Measurements from ENCODE around the gene KANK2. TPM values are rescaled to one million over a fixed set of nuclear protein-coding genes. Genes with fewer than 3 reads are reported as not detected.
"Not testable (repeated sequence)": the region's sequence is repeated elsewhere in the genome, so short reads cannot be mapped to it uniquely, and the experiment has no call there.

KANK2 gene
- total and polyA plus RNA-seq, 2 donors, result 183 to 819 TPM

DNA sequence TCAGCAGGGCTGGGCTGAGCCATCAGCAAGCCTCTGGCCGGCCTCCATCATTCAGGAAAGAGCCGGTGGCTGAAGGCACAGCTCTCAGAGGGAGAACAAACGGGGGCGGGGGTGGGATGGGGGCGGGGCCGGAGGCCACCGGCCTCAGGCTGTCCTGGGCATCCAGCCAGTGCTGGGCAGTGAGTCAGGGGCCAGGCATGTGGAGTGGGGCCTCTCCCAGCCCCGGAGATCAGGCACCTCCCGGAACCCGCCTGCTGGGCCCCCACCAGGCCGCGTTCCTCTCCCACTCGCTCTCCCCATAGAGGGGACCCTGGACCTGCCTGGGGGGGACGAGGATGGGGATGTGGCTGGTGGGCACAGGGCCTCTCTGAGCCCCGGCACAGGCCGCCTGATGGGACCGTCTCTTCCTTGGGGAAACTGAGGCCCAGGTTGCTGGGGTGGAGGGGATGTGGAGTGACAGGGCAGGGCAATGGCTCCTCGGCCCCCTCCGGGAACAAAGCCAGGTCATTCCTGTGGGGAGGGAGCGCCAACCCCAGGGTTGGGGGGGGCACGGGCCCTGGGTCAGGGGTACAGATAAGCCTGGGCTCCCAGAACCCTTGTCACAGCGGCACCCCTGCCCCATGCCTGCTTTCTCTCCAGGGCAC lies 54.7 kb downstream of the KANK2 start:
- no peak for DNase-seq (ENCODE audit: extremely low spot score)
- no peaks in the 10 kb centered on the region for H3K36me3 ChIP-seq (ENCODE audit: insufficient read depth)
- 8% methylated on average over 22 of the region's 22 CpGs for WGBS
- no peak overlapping the region for H3K4me3 ChIP-seq (ENCODE audit: low read depth, low read length)
- peak overlapping the region; percentile 94 for H3K27ac ChIP-seq (ENCODE audit: low read depth)
- peaks cover 3% of the 10 kb centered on the region for H3K4me1 ChIP-seq (ENCODE audit: insufficient read depth)

DNA sequence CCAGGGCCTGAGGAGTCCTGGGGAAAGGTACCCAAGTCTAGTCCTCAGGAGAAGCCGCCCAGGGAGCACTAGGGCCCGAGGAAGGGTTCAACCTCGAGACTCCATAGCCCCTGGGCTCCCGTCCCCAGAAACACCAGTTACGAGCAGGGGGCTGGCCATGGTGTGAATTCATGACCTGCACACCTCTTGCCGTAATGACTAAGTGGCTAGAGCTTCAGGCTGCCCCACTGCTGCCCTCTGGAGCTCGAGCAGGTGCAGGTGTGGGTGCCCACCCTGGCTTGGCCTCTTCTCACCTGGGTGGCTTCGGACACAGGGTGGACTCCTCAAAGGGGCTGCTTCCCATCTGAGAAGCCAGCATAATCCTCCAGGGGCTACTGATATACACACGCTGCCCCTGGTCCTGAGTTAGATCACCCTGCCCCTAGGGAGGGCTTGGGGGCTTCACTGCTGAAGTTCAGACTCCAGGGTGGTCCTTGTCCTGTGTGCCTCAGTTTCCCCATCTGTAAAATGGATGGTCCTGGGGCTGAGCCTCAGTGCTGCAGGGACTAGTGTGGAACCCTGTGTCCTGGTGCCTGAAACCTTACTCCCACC lies 55.3 kb downstream of the KANK2 start:
- no peak for DNase-seq (ENCODE audit: extremely low spot score)
- 49% methylated on average over 9 of the region's 9 CpGs for WGBS
- Histone ChIP-seq H3K27ac (ENCODE audit: low read depth) (peak overlapping the region; percentile 13), H3K4me1 (ENCODE audit: insufficient read depth) (peaks cover 3% of the 10 kb centered on the region), H3K36me3 (ENCODE audit: insufficient read depth) (no peaks in the 10 kb centered on the region), H3K4me3 (ENCODE audit: low read depth, low read length) (no peak overlapping the region)

DNA sequence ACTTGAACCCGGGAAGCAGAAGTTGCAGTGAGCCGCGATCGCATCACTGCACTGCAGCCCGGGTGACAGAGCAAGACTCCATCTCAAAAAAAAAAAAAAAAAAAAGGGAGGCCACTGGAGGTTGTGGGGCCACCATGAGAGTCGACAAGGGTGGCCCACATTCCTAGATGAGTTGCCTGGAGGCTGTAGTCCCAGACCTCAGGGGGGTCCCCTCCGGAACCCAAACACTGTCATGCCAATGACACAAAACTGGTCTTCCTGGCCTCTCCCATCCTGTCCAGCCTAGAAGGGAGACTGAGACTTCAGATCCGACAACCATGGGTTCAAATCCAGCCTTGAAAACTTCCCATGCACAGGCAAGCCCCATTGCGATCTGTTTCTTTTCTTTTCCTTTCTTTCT lies 56.4 kb downstream of the KANK2 start:
- DNase-seq (ENCODE audit: extremely low spot score), result no peak
- Histone ChIP-seq H3K4me3 (ENCODE audit: low read depth, low read length) (no peak overlapping the region), H3K36me3 (ENCODE audit: insufficient read depth) (no peaks in the 10 kb centered on the region), H3K4me1 (ENCODE audit: insufficient read depth) (peaks cover 3% of the 10 kb centered on the region), H3K27ac (ENCODE audit: low read depth) (no peak overlapping the region)
- 93% methylated on average over 9 of the region's 9 CpGs for WGBS

DNA sequence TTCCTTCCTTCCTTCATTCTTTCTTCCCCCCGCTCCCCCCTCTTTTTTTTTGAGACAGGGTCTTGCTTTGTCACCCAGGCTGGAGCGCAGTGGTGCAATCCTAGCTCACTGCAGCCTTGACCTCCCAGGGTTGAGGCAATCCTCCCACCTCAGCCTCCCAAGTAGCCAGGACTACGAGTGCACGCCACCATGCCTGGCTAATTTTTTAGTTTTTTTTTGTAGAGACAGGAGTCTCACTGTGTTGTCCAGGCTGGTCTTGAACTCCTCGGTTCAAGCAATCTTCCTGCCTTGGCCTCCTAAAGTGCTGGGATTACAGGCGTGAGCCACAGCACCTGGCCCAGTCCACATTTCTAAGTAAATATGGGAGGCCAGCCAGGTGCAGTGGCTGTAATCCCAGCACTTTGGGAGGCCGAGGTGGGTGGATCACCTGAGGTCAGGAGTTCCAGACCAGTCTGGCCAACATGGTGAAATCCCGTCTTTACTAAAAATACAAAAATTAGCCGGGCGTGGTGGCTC lies 57.3 kb downstream of the KANK2 start:
- H3K36me3 ChIP-seq (ENCODE audit: insufficient read depth); H3K4me1 ChIP-seq (ENCODE audit: insufficient read depth); DNase-seq (ENCODE audit: extremely low spot score); H3K4me3 ChIP-seq (ENCODE audit: low read depth, low read length): not testable (repeated sequence)
- WGBS, result 76% methylated on average over 10 of the region's 10 CpGs
- H3K27ac ChIP-seq (ENCODE audit: low read depth), result peak overlapping the region; percentile 98

DNA sequence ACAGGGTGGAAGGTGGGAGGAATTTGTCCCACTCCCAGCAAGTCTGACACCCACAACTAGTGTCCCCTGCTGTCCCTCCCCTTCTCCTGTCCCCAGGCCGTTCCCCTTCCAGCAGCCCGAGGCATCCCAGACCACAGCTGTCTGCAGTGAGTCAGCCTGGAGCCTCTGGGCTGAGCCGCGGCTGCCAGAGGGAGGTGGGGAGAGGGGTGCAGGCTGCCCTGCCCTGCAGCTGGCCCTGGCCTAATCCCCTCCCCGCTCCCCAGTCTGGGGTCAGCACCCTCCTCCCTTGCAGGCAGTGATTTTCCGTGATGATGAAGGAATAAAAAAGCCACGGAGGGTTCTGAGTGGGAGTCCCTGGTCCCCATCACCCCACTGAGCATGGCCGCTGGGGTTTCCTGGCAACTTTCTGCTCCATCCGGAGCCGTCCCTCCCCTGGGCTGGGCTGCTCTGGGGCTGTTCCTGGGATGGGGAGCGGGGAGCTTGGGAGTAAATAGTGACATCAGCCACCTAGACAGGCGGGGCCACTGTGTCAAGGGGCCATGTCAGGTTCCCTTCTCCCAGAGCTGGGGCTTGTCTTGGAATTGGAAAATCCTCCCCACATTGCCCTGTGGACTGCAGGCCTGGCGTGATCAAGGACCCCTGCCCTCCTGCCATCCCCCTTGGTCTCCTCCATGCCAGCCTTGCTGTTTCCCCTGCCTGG lies 58.6 kb downstream of the KANK2 start:
- peak overlapping the region; percentile 98 for H3K27ac ChIP-seq (ENCODE audit: low read depth)
- peaks cover 3% of the 10 kb centered on the region for H3K4me1 ChIP-seq (ENCODE audit: insufficient read depth)
- H3K4me3 ChIP-seq (ENCODE audit: low read depth, low read length), result no peak overlapping the region
- no peaks in the 10 kb centered on the region for H3K36me3 ChIP-seq (ENCODE audit: insufficient read depth)
- no peak for DNase-seq (ENCODE audit: extremely low spot score)
- 8% methylated on average over 13 of the region's 13 CpGs for WGBS

DNA sequence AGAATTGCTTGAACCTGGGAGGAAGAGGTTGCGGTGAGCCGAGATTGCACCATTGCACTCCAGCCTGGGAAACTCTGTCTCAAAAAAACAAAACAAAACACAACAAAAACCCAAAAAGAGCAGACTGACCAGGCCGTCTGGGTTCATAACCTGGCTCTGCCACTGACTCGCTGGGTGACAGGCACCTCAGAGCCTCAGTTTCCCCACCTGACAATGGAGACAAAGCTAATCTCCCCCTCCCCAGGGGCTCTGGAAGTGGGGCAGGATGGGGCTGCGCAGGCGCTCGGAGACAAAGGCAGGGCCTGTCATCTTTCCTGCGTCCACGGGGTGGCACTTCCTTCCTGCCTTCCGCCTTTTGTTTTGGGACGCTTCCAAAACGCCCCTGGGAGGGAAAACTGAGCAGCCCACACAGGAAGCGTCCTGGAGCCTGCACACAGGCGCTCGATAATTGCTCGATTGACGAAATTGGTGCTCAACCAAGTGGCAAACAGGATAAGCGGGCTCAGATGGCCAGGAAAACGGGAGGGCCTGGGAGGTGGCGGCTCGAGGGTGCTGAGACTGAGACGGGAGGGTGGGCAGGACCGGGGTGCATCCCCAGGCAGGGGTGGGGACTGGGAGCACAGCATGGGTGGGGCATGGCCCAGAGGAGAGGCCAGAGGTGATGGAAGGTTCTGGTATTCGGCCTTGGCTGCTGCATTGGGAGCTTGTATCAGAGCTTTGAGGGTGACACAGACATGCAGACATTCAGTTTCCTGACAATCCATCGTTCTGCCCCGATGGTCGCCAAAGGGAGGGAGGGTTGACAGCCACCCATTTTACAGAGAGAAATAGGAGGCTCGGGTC lies 59.6 kb downstream of the KANK2 start:
- Histone ChIP-seq H3K4me3 (ENCODE audit: low read depth, low read length) (peak overlapping the region; percentile 20), H3K4me1 (ENCODE audit: insufficient read depth) (peaks cover 3% of the 10 kb centered on the region), H3K36me3 (ENCODE audit: insufficient read depth) (no peaks in the 10 kb centered on the region), H3K27ac (ENCODE audit: low read depth) (peak overlapping the region; percentile 53)
- WGBS, result 3% methylated on average over 28 of the region's 28 CpGs
- DNase-seq (ENCODE audit: extremely low spot score), result no peak

DNA sequence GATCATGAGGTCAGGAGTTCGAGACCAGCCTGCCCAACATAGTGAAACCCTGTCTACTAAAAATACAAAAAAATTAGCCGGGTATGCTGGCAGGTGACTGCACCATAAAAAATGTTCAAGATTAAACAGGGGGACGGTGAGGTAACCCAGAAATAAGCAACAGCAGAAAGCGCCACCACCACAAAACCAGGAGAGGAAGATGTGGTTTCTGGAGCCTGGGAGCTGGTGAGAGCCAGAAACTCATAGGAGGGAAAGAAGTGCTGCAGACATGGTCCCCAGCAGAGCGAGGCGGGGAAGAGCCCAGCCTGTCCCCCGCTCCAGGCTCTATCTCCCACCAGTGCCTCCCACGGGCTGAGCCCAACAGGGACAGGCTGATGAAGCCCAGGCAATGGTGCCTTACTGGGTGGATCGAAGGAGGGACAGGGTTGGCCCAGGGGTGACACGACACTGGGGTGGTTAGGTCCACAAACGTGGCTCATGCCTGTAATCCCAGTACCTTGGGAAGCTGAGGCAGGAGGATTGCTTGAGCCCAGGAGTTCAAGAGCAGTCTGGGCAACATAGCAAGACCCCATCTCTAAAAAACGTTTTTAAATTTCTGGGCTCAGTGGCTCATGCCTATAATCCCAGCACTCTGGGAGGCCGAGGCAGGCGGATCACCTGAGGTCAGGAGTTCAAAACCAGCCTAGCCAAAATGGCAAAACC lies 60.8 kb downstream of the KANK2 start:
- peak overlapping the region; percentile 15 for H3K27ac ChIP-seq (ENCODE audit: low read depth)
- no peaks in the 10 kb centered on the region for H3K36me3 ChIP-seq (ENCODE audit: insufficient read depth)
- no peak overlapping the region for H3K4me3 ChIP-seq (ENCODE audit: low read depth, low read length)
- DNase-seq (ENCODE audit: extremely low spot score), result no peak
- WGBS, result 78% methylated on average over 14 of the region's 14 CpGs
- H3K4me1 ChIP-seq (ENCODE audit: insufficient read depth), result peaks cover 3% of the 10 kb centered on the region

DNA sequence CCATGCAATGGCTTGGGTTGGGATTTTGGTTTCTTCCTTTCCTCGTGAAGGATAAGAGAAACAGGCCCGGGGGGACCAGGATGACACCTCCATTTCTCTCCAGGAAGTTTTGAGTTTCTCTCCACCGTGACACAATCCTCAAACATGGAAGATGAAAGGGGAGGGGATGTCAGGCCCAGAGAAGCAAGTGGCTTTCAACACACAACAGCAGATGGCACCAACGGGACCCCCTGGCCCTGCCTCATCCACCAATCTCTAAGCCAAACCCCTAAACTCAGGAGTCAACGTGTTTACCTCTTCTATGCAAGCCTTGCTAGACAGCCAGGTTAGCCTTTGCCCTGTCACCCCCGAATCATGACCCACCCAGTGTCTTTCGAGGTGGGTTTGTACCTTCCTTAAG lies 65.9 kb downstream of the KANK2 start:
- H3K36me3 ChIP-seq (ENCODE audit: insufficient read depth), result no peaks in the 10 kb centered on the region
- WGBS, result 78% methylated on average over 7 of the region's 7 CpGs
- H3K27ac ChIP-seq (ENCODE audit: low read depth), result no peak overlapping the region
- no peak overlapping the region for H3K4me3 ChIP-seq (ENCODE audit: low read depth, low read length)
- H3K4me1 ChIP-seq (ENCODE audit: insufficient read depth), result no peaks in the 10 kb centered on the region
- no peak for DNase-seq (ENCODE audit: extremely low spot score)

DNA sequence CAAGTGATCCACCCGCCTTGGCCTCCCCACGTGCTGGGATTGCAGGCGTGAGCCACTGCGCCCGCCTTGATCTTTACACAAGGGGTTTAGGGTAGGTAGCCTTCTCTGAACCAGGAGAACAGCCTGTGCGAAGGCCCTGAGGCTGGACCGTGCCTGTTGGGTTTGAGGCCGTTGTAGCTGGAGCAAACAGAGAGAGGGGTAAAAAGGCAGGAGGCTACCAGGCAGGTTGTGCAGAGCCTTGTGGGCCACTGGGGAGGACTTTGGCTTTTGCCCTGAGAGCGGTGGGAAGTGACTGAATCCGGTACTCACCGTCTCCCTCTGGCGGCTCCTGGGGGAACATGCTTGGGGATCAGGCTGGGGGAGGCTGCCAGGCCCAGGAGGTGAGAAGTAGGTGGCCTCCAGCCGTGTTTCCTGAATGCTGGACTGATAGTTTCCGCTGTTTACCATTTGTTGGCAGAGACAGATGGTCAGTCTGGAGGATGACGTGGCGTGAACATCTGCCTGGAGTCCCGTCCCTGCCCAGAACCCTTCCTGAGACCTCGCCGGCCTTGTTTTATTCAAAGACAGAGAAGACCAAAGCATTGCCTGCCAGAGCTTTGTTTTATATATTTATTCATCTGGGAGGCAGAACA lies 66.4 kb downstream of the KANK2 start:
- Histone ChIP-seq H3K4me1 (ENCODE audit: insufficient read depth) (no peaks in the 10 kb centered on the region), H3K27ac (ENCODE audit: low read depth) (no peak overlapping the region), H3K4me3 (ENCODE audit: low read depth, low read length) (no peak overlapping the region), H3K36me3 (ENCODE audit: insufficient read depth) (no peaks in the 10 kb centered on the region)
- 49% methylated on average over 19 of the region's 19 CpGs for WGBS
- no peak for DNase-seq (ENCODE audit: extremely low spot score)

DNA sequence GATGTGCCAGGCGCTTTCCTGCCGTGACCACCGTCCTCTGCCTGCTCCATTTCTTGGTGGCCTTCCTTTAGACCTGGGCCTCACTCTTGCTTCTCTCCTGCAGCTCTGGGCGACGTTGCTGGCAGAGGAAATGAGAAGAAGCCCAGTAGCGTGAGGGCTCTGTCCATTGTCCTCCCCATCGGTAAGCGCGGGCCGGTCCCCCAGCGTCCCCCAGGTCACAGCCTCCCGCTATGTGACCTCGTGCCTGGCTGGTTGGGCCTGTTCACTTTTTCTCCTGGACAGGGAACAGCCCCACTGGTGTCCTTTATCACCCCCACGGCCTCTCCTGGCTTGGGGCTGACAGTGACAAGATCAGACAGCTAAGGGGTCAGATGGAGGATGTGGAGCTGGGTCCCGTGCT lies 69.4 kb downstream of the KANK2 start:
- no peak overlapping the region for H3K27ac ChIP-seq (ENCODE audit: low read depth)
- H3K36me3 ChIP-seq (ENCODE audit: insufficient read depth), result no peaks in the 10 kb centered on the region
- H3K4me3 ChIP-seq (ENCODE audit: low read depth, low read length), result no peak overlapping the region
- WGBS, result 91% methylated on average over 15 of the region's 15 CpGs
- no peak for DNase-seq (ENCODE audit: extremely low spot score)
- H3K4me1 ChIP-seq (ENCODE audit: insufficient read depth), result no peaks in the 10 kb centered on the region

DNA sequence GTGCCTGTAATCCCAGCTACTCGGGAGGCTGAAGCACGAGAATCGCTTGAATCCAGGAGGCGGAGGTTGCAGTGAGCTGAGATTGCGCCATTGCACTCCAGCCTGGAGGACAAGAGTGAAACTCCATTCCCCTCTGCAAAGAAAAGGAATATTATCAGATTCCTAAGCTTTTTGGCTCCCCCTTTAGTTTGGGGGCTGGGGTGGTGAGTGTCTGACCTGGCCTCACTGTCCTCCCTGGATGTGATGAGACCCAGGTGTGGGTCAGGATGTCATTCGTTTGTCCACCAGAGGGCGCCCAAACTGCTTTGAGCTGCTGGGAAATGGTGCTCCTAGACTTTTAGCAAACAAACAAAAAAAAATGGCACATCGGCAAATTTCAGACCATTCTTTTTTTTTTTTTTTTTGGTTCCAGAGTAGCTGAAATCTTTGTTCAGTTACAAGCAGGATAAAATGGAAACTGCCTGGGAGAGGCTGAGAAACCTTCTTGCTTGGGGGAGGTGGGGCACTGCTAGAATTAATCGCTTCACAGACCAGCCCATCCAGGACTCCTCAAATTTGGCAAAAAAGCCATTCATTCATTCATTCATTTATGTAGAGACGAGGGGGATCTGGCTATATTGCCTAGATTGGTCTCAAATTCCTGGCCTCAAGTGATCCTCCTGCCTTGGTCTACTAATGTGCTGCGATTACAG lies 71.2 kb downstream of the KANK2 start:
- WGBS, result 56% methylated on average over 11 of the region's 11 CpGs
- no peak overlapping the region for H3K27ac ChIP-seq (ENCODE audit: low read depth)
- DNase-seq (ENCODE audit: extremely low spot score), result no peak
- H3K4me3 ChIP-seq (ENCODE audit: low read depth, low read length), result no peak overlapping the region
- H3K36me3 ChIP-seq (ENCODE audit: insufficient read depth), result no peaks in the 10 kb centered on the region
- H3K4me1 ChIP-seq (ENCODE audit: insufficient read depth), result no peaks in the 10 kb centered on the region

DNA sequence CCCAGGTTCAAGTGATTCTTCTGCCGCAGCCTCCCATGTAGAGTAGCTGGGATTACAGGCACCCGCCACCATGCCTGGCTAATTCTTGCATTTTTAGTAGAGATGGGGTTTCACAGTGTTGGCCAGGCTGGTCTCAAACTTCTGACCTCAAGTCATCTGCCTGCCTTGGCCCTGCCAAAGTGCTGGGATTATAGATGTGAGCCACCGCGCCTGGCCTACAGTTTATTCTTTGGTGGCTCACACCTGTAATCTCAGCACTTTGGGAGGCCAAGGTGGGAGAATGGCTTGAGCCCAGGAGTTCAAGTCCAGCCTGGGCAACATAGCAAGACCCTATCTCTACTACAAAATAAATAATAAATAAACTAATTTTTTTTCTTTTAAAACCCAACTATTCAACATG lies 73.2 kb downstream of the KANK2 start:
- not testable (repeated sequence) for H3K36me3 ChIP-seq (ENCODE audit: insufficient read depth); H3K4me1 ChIP-seq (ENCODE audit: insufficient read depth); H3K27ac ChIP-seq (ENCODE audit: low read depth); H3K4me3 ChIP-seq (ENCODE audit: low read depth, low read length); DNase-seq (ENCODE audit: extremely low spot score)
- 95% methylated on average over 4 of the region's 4 CpGs for WGBS
